ENCODE data around the gene SNX27.
"Not testable (repeated sequence)": the region's sequence is repeated elsewhere in the genome, so short reads cannot be mapped to it uniquely, and the experiment has no call there.

Gene SNX27

GRCh38 chr1:151635479-151636072 is 23.7 kb downstream of the SNX27 start:
- no peak overlapping the region for H3K4me3 ChIP-seq (ENCODE audit: low read length)
- no peak for TF ChIP-seq CTCF (IDR thresholded peaks at IDR 0.05; ENCODE audit: insufficient read depth, low read depth, low read length, missing control alignments)
- DNase-seq (ENCODE audit: low read depth): no peak

GRCh38 chr1:151638074-151638775 is 26.4 kb downstream of the SNX27 start:
- no peak for TF ChIP-seq CTCF (IDR thresholded peaks at IDR 0.05; ENCODE audit: insufficient read depth, low read depth, low read length, missing control alignments)
- no peak for DNase-seq (ENCODE audit: low read depth)
- no peak overlapping the region for H3K4me3 ChIP-seq (ENCODE audit: low read length)

GRCh38 chr1:151638812-151639211 is 27.0 kb downstream of the SNX27 start:
- no peak for DNase-seq (ENCODE audit: low read depth)
- no peak for TF ChIP-seq CTCF (IDR thresholded peaks at IDR 0.05; ENCODE audit: insufficient read depth, low read depth, low read length, missing control alignments)

GRCh38 chr1:151639466-151639865 is 27.6 kb downstream of the SNX27 start:
- no peak for TF ChIP-seq CTCF (IDR thresholded peaks at IDR 0.05; ENCODE audit: insufficient read depth, low read depth, low read length, missing control alignments)
- DNase-seq (ENCODE audit: low read depth): peak; percentile 28
- H3K4me3 ChIP-seq (ENCODE audit: low read length): no peak overlapping the region

More at GRCh38 chr1:151638812-151639211, 27.0 kb downstream of the SNX27 start:
- no peak overlapping the region for H3K4me3 ChIP-seq (ENCODE audit: low read length)

- H3K4me3 ChIP-seq (ENCODE audit: low read length): no peak overlapping the region
- DNase-seq (ENCODE audit: low read depth): peak; percentile 24
- TF ChIP-seq CTCF (IDR thresholded peaks at IDR 0.05; ENCODE audit: insufficient read depth, low read depth, low read length, missing control alignments): no peak
Observed at GRCh38 chr1:151641229-151641628, 29.4 kb downstream of the SNX27 start.

- not testable (repeated sequence) for DNase-seq (ENCODE audit: low read depth); H3K4me3 ChIP-seq (ENCODE audit: low read length)
Observed at GRCh38 chr1:151643085-151643484, 31.2 kb downstream of the SNX27 start.

GRCh38 chr1:151644001-151644400 is 32.2 kb downstream of the SNX27 start:
- no peak for TF ChIP-seq CTCF (IDR thresholded peaks at IDR 0.05; ENCODE audit: insufficient read depth, low read depth, low read length, missing control alignments)
- DNase-seq (ENCODE audit: low read depth): no peak

More at GRCh38 chr1:151644001-151644400, 32.2 kb downstream of the SNX27 start:
- no peak overlapping the region for H3K4me3 ChIP-seq (ENCODE audit: low read length)

All from epithelial cell of esophagus (primary cell).